ENCODE results near the gene IRAK4.

DNA sequence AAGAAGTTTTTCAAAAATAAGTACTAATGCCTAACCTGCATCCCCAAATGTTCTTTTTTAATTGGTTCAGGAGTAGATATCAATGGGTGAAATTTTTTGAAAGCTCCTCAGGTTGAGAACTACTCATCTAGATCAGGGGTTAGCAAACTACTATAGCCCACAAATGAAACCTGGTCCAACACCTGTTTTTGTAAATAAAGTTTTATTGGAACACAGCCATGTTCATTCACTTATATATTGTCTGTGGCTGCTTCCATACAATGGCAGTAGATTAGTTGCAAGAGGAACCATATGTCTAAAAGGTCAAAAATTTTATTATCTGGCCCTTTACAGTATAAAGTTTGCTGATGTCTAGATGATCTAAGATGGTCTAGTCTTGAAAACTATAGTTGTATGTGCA lies 13.9 kb upstream of the IRAK4 start:
- TF ChIP-seq EZH2 (IDR thresholded peaks at IDR 0.05; ENCODE audit: insufficient read depth, poor library complexity, severe bottlenecking) (no peak), EZH2phosphoT487 (IDR thresholded peaks at IDR 0.05; ENCODE audit: insufficient read depth, low read depth) (no peak)

All from GM23248 (cell line).